B cell (primary cell): ENCODE measurements around the gene PGM2.

Experiments
- EZH2 ChIP-seq: IDR thresholded peaks from 2 replicates; pipeline ENCODE4 v1.6.1; 2012; ENCODE audit warnings: borderline replicate concordance, low read depth, mild to moderate bottlenecking, moderate library complexity, low read length; ENCODE audit not compliant: insufficient read depth, poor library complexity, severe bottlenecking
- TF ChIP-seq, protein P1 (sequence below): fragments of 200-600 bp; IDR thresholded peaks from one replicate; pipeline ENCODE4 v1.8.0; 2022; ENCODE audit warnings: antibody characterized with exemption, mild to moderate bottlenecking

DNA sequence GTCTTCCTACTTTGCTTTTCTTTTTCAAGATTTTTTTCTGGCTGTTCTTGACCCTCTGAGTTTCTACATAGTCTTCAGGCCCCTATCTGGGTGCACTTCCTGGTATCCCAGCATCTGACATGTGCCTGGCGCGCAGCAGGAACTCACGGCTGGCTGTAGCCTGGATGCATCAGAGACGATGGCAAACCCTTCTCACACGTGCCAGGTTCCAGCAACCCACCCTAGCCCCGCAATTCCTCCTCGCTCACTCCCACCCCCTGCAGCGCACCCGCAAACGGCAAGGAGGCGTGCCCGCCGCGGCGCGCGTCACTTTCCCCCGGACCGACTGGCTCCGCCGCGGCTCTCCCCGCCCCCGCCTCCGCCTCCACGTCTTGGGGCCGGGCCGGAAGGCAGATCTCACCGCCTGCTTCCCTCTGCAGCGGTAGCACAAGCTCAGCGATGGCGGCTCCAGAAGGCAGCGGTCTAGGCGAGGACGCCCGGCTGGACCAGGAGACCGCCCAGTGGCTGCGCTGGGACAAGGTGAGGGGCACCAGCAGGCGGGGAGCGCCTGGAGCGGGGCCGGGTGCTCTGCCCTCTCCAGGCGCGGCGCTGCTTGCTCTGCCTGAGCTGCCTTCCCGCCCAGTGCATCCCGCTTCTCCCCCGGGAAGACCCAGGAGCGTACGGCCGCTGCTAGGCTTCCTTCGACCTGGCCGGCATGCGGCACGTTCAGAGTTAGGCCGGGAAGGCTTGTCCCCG lies at the start of gene PGM2:
- TF ChIP-seq, protein P1, sequence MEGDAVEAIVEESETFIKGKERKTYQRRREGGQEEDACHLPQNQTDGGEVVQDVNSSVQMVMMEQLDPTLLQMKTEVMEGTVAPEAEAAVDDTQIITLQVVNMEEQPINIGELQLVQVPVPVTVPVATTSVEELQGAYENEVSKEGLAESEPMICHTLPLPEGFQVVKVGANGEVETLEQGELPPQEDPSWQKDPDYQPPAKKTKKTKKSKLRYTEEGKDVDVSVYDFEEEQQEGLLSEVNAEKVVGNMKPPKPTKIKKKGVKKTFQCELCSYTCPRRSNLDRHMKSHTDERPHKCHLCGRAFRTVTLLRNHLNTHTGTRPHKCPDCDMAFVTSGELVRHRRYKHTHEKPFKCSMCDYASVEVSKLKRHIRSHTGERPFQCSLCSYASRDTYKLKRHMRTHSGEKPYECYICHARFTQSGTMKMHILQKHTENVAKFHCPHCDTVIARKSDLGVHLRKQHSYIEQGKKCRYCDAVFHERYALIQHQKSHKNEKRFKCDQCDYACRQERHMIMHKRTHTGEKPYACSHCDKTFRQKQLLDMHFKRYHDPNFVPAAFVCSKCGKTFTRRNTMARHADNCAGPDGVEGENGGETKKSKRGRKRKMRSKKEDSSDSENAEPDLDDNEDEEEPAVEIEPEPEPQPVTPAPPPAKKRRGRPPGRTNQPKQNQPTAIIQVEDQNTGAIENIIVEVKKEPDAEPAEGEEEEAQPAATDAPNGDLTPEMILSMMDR, result no peak
- TF ChIP-seq EZH2, result no peak
